HEK293T (cell line): Measurements from ENCODE around the gene CACNA1S.

Source experiments
- CTCF ChIA-PET: fragments of 350-600 bp; formaldehyde crosslinking; extraction: SDS; loops from one replicate; lab custom pipeline; 2021; ENCODE audit warnings: antibody characterized with exemption, inconsistent platforms; lab: Yijun Ruan, JAX
- POLR2A ChIA-PET: fragments of 350-600 bp; formaldehyde crosslinking; extraction: SDS; loops from one replicate; lab custom pipeline; 2020; ENCODE audit warnings: antibody characterized with exemption, inconsistent platforms; lab: Yijun Ruan, JAX
- DNase-seq: peaks from one replicate; pipeline ENCODE4 v3.0.0; 2012; ENCODE audit warnings: mixed read lengths; ENCODE audit errors: extremely low spot score
- ARNT ChIP-seq: fragments of 450-650 bp; IDR thresholded peaks from 2 replicates; pipeline ENCODE4 v1.6.1; 2017; ENCODE audit warnings: mild to moderate bottlenecking
- BHLHE40 ChIP-seq: fragments of 450-650 bp; IDR thresholded peaks from 2 replicates; pipeline ENCODE4 v1.6.1; 2016; ENCODE audit warnings: mild to moderate bottlenecking, moderate library complexity, borderline replicate concordance
- CTBP1 ChIP-seq: fragments of 450-650 bp; IDR thresholded peaks from 2 replicates; pipeline ENCODE4 v1.6.1; 2016; ENCODE audit warnings: borderline replicate concordance
- ELF4 ChIP-seq: fragments of 450-650 bp; IDR thresholded peaks from 2 replicates; pipeline ENCODE4 v1.6.1; 2017; ENCODE audit warnings: antibody characterized with exemption
- FOXA1 ChIP-seq: fragments of 450-650 bp; IDR thresholded peaks from 2 replicates; pipeline ENCODE4 v1.6.1; 2016; ENCODE audit warnings: mild to moderate bottlenecking
- FOXK2 ChIP-seq: fragments of 450-650 bp; IDR thresholded peaks from 2 replicates; pipeline ENCODE4 v1.6.1; 2016; ENCODE audit warnings: mild to moderate bottlenecking
- FOXM1 ChIP-seq: fragments of 450-650 bp; IDR thresholded peaks from 2 replicates; pipeline ENCODE4 v1.6.1; 2017; ENCODE audit warnings: mild to moderate bottlenecking, borderline replicate concordance
- HDGF ChIP-seq: fragments of 450-650 bp; IDR thresholded peaks from 2 replicates; pipeline ENCODE4 v1.6.1; 2017; ENCODE audit warnings: antibody characterized with exemption, borderline replicate concordance
- L3MBTL2 ChIP-seq: fragments of 450-650 bp; conservative IDR thresholded peaks from 2 replicates; pipeline ENCODE4 v1.6.1; 2016; ENCODE audit warnings: mild to moderate bottlenecking
- LEF1 ChIP-seq: fragments of 450-650 bp; IDR thresholded peaks from 2 replicates; pipeline ENCODE4 v1.6.1; 2017; ENCODE audit warnings: mild to moderate bottlenecking, borderline replicate concordance
- NFRKB ChIP-seq: fragments of 450-650 bp; IDR thresholded peaks from 2 replicates; pipeline ENCODE4 v1.6.1; 2016; ENCODE audit warnings: mild to moderate bottlenecking, moderate library complexity
- SP1 ChIP-seq: fragments of 450-650 bp; IDR thresholded peaks from 2 replicates; pipeline ENCODE4 v1.6.1; 2017
- SUZ12 ChIP-seq: fragments of 450-650 bp; IDR thresholded peaks from 2 replicates; pipeline ENCODE4 v1.6.1; 2016; ENCODE audit warnings: mild to moderate bottlenecking
- TARDBP ChIP-seq: fragments of 450-650 bp; IDR thresholded peaks from 2 replicates; pipeline ENCODE4 v1.6.1; 2016
- ZNF384 ChIP-seq: fragments of 450-650 bp; IDR thresholded peaks from 2 replicates; pipeline ENCODE4 v1.6.1; 2016
- TF ChIP-seq, protein P1 (sequence below): fragments of 450-650 bp; IDR thresholded peaks from 2 replicates; pipeline ENCODE4 v1.6.1; 2016

CACNA1S gene

DNA sequence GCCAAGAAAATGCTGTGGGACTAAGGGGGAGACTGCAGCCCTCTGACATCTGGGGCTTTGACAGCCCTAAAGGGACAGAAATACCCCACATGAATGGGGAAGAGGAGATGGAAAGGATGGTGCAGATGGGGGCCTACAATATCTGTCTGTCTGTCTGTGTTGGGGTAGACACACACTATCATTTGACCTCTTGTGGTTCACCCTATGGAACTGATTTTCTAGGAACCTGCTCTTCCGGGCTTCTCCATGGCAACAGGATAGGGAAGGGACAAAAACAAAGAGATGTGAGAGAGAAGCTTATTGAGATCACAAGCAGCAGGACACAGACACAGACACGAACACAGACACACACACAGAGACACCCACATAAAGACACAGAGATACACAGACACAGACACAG, 105.8 kb downstream of the CACNA1S start:
- CTCF ChIA-PET: interaction anchor here (1.4 kb wide), 1 partner anchor 27 kb away, joined by 3 read pairs; no protein-coding TSS in a partner anchor
- POLR2A ChIA-PET: interaction anchor here (0.8 kb wide), 1 partner anchor 13 kb away, joined by 4 read pairs; no protein-coding TSS in a partner anchor
- TF ChIP-seq TARDBP (no peak), ELF4 (no peak), ARNT (no peak), HDGF (no peak), FOXA1 (no peak), FOXM1 (no peak), CTBP1 (no peak), NFRKB (no peak), BHLHE40 (no peak), ZNF384 (no peak), LEF1 (no peak)
- no peak for DNase-seq

DNA sequence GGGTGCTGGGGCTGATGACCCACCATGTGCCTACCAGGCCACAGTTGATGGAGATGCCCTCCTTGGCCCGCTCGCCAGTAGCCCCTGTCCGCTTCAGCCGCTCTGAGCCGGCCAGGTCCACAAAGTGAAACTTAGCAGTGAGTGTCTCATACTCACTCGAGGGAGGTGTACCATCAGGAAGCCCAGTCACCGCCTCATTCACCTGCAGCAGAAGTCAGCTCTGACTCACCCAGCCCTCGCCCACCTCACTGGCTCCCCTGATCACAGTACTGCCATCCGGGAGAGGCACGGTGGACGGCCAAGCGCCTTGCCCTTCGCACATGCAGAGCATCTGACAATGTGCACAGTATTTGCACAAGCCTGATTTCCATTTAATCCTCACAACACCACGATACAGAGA, 107.5 kb downstream of the CACNA1S start:
- POLR2A ChIA-PET: no interaction called here
- TF ChIP-seq CTBP1 (no peak), HDGF (no peak), FOXA1 (no peak), ELF4 (no peak), FOXM1 (no peak), ARNT (no peak), SUZ12 (no peak), TARDBP (no peak), FOXK2 (no peak), NFRKB (no peak), SP1 (no peak)
- TF ChIP-seq, protein P1, sequence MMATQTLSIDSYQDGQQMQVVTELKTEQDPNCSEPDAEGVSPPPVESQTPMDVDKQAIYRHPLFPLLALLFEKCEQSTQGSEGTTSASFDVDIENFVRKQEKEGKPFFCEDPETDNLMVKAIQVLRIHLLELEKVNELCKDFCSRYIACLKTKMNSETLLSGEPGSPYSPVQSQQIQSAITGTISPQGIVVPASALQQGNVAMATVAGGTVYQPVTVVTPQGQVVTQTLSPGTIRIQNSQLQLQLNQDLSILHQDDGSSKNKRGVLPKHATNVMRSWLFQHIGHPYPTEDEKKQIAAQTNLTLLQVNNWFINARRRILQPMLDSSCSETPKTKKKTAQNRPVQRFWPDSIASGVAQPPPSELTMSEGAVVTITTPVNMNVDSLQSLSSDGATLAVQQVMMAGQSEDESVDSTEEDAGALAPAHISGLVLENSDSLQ: no peak
- CTCF ChIA-PET: interaction anchor here (0.6 kb wide), 1 partner anchor 497 kb away, joined by 3 read pairs; no protein-coding TSS in a partner anchor
- no peak for DNase-seq

DNA sequence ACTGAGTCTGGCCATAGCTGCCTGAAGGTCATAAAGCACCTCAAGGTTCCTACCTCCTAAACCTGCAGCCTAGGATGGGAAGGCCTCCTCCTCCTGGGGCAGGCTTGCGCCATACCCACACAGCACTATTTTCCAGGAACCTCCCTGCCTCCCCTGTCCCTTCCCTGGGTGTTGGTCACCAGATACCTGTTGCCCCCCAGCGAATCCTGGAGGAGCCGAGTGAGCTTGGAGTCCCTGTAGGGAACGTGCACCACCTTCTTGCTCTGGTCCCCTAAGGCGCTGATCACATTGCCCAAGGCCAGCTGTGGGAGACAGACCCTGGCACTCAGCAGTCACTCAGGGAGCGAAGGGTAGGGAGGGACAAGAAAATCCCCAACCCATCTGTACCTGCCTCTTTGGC, 108.1 kb downstream of the CACNA1S start:
- CTCF ChIA-PET: interaction anchor here (0.6 kb wide), 1 partner anchor 498 kb away, joined by 3 read pairs; no protein-coding TSS in a partner anchor
- POLR2A ChIA-PET: no interaction called here
- no peak for TF ChIP-seq ZNF384
- no peak for TF ChIP-seq NFRKB
- DNase-seq: no peak

DNA sequence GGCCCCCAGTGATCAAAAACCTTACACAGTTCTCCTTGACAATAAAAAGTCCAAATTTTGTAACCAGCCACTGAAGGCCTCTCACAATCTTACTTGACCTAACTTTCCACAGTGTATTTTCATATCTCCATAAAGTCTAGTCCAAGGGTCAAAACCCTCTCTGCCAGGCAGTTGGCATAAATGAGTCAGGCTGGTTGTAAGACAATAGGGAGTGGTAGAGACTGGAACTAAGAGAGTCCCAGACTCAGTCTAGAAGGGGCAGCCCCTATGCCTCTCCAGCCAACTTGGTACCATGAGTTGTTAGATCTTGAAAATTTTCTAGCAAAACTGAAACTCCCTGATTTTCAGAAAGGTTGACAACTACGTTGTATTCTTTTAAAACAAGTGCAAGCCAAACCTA, 109.7 kb downstream of the CACNA1S start:
- ChIA-PET POLR2A (no interaction called here), CTCF (no interaction called here)
- no peak for DNase-seq

DNA sequence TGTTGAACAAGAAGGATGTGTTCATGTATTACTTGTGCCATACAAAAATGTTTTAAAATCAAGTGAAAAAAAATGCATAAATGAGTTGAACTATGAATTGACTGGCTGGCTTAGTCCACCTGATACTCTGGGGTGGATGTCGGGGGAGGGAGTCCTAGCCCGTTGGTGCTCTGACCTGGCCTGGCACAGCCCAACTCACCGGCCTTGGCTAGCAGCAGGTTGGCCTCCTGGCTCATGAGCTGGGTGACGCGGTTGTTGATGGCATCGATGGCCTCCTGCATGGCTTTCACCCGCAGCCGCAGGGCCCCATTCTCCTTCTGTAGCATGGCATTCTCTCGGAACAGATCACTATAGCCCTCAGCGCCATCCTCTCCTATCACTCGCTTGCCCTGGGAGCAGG, 110.3 kb downstream of the CACNA1S start:
- no peak for DNase-seq
- TF ChIP-seq SP1 (no peak), ELF4 (no peak), CTBP1 (no peak), FOXA1 (no peak), ZNF384 (no peak), FOXK2 (no peak), ARNT (no peak), L3MBTL2 (no peak), SUZ12 (no peak), HDGF (no peak), LEF1 (no peak), FOXM1 (no peak), TARDBP (no peak), BHLHE40 (no peak)
- TF ChIP-seq, protein P1: no peak
- ChIA-PET CTCF (no interaction called here), POLR2A (no interaction called here)

More for the DNA sequence above, 109.7 kb downstream of the CACNA1S start:
- TF ChIP-seq L3MBTL2 (no peak), ARNT (no peak), SUZ12 (no peak), FOXA1 (no peak)

DNA sequence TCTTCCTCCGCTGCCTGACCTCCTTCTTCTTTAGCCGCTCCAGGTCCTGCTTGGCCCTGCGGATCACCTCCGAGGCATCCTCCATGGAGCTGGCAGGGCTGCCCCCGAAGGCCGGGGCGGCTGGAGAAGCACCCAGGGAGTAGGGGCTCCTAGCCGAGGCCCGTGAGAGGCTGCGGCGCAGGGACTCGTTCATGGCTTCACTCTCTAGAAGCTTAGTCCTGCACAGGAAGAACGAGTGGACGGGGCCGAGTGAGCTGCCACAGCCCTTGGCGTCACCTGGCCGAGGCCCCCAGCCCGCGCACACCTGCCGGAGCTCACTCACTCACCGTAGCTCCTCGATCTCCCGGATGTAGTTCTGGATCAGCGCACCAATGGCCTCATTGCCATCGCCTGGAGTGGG, 111.8 kb downstream of the CACNA1S start:
- CTCF ChIA-PET: interaction anchor here (0.9 kb wide), 1 partner anchor 21 kb away, joined by 3 read pairs; no protein-coding TSS in a partner anchor

DNA sequence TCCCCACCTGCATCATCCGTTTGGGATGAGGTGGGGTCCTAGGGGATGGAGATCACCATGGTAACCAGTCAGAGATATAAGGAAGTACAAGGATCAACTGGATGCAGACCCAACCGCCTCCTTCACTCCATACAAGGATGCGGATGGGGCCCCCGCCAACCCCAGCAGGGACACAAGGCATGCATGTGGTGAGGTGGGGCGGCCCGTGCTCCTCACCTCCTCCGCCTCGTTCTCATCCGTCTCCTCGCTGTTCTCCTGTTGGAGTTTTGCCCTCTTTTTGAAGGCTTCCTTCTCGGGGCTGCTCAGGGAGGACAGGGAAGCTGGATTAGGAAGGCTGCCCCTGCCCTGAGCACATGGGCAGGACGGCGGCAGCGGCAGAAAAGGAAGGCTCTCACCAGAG, 112.6 kb downstream of the CACNA1S start:
- ChIA-PET POLR2A (no interaction called here), CTCF (no interaction called here)
- no peak for DNase-seq
- TF ChIP-seq SP1 (no peak), CTBP1 (no peak), FOXA1 (no peak), ELF4 (no peak), HDGF (no peak), ZNF384 (no peak), TARDBP (no peak), SUZ12 (no peak), NFRKB (no peak), ARNT (no peak), LEF1 (no peak), BHLHE40 (no peak), FOXK2 (no peak)
- TF ChIP-seq, protein P1: no peak

More for the DNA sequence above, 111.8 kb downstream of the CACNA1S start:
- DNase-seq: no peak
- POLR2A ChIA-PET: no interaction called here
- TF ChIP-seq SUZ12: no peak
- TF ChIP-seq BHLHE40: no peak
- TF ChIP-seq FOXA1: no peak
- TF ChIP-seq CTBP1: no peak
- no peak for TF ChIP-seq SP1
